Measurements from ENCODE around the gene SYDE1. TPM values are rescaled to one million over a fixed set of nuclear protein-coding genes. Genes with fewer than 3 reads are reported as not detected.

Gene SYDE1
- total and polyA plus RNA-seq, 2 of the 4 experiments (the other 2 are of a cell fraction) = 19.4 to 64.9 TPM

- ChIA-PET CTCF (interaction anchor here (1.4 kb wide), 1 partner anchor 27 kb away, joined by 3 read pairs; no protein-coding TSS in a partner anchor), POLR2A (ENCODE audit: unreplicated experiment) (no interaction called here)
These were observed 48.1 kb downstream of the SYDE1 start for GRCh38 chr19:15155296-15155695.

More at GRCh38 chr19:15155296-15155695, 48.1 kb downstream of the SYDE1 start:
- H3K27me3 ChIP-seq (ENCODE audit: control insufficient read depth, insufficient read depth, low read length) = peaks cover 6% of the 10 kb centered on the region; the same call in 1 of the 2 replicates
- H3K79me1 ChIP-seq (ENCODE audit: low read depth in 1 of 2, low read length in 2 of 2) = no peaks in the 10 kb centered on the region
- H2BK120ac ChIP-seq (ENCODE audit: low read depth, low read length) = no peak overlapping the region
- no peak overlapping the region for H3K9ac ChIP-seq (ENCODE audit: low read depth, low read length)
- H3K4me3 ChIP-seq (ENCODE audit: insufficient read depth, low read depth, low read length) = no peak overlapping the region
- DNase-seq = no peak
- H3K27ac ChIP-seq (ENCODE audit: insufficient read depth, low read length) = no peak overlapping the region
- WGBS, 2 experiments (ENCODE audit: extremely low coverage in 2 of 2, insufficient read length in 1 of 2) = 100% methylated on average over 2 of the region's 5 CpGs; no CpG with 5 or more reads in 1 of the 2 experiments
- H3K4ac ChIP-seq (ENCODE audit: low read depth, low read length) = no peak overlapping the region
- H2BK15ac ChIP-seq (ENCODE audit: low read depth, low read length) = no peak overlapping the region
- H3K9me1 ChIP-seq (ENCODE audit: insufficient read depth, low read length) = peaks cover 4% of the 10 kb centered on the region
- H2AFZ ChIP-seq (replicated peaks; ENCODE audit: low read length, poor library complexity) = no peak overlapping the region
- no peak overlapping the region for H3K23ac ChIP-seq (ENCODE audit: low read depth, low read length)
- H2AK5ac ChIP-seq (ENCODE audit: low read depth, low read length) = no peak overlapping the region
- no peak overlapping the region for H4K5ac ChIP-seq (ENCODE audit: low read depth, low read length)
- H4K91ac ChIP-seq (ENCODE audit: insufficient read depth, low read depth, low read length) = no peak overlapping the region
- no TSS peak for BruUV-seq (replicated peaks)
- no peak overlapping the region for H4K8ac ChIP-seq (ENCODE audit: low read depth in 2 of 2, low read length in 2 of 2)
- H3K14ac ChIP-seq (replicated peaks; ENCODE audit: low read depth, low read length) = no peak overlapping the region
- H2BK20ac ChIP-seq (ENCODE audit: low read depth, low read length) = no peak overlapping the region
- dilution Hi-C loops (cut with HindIII; ENCODE audit: low sequenced_read_pairs, unreplicated experiment) (no loop called here), intact Hi-C loops (cut with micrococcal nuclease) (no loop called here), in situ Hi-C loops (cut with MboI; ENCODE audit: low sequenced_read_pairs) (no loop called here)
- ATAC-seq (ENCODE audit: low read depth) = no peak
- H3K9me3 ChIP-seq (ENCODE audit: control insufficient read depth, insufficient read depth, low read length) = peaks cover 19% of the 10 kb centered on the region
- no peak overlapping the region for H2BK5ac ChIP-seq (ENCODE audit: low read depth, low read length, poor library complexity, severe bottlenecking)
- H3K4me1 ChIP-seq (ENCODE audit: control insufficient read depth, insufficient read depth, low read length) = no peaks in the 10 kb centered on the region
- H3K18ac ChIP-seq (ENCODE audit: low read depth, low read length) = no peak overlapping the region
- H2AK9ac ChIP-seq (replicated peaks; ENCODE audit: low read depth, low read length, poor library complexity) = no peak overlapping the region
- TF ChIP-seq BHLHE40 (IDR thresholded peaks at IDR 0.05; ENCODE audit: low read depth, low read length) = no peak
- no peak for TF ChIP-seq RFX5 (IDR thresholded peaks at IDR 0.05; ENCODE audit: low read depth, low read length)
- TF ChIP-seq MAZ (IDR thresholded peaks at IDR 0.05; ENCODE audit: borderline replicate concordance, low read depth, low read length) = no peak
- TF ChIP-seq RAD21 (IDR thresholded peaks at IDR 0.05; ENCODE audit: low read length) = no peak
- TF ChIP-seq, protein P1, sequence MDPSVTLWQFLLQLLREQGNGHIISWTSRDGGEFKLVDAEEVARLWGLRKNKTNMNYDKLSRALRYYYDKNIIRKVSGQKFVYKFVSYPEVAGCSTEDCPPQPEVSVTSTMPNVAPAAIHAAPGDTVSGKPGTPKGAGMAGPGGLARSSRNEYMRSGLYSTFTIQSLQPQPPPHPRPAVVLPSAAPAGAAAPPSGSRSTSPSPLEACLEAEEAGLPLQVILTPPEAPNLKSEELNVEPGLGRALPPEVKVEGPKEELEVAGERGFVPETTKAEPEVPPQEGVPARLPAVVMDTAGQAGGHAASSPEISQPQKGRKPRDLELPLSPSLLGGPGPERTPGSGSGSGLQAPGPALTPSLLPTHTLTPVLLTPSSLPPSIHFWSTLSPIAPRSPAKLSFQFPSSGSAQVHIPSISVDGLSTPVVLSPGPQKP (IDR thresholded peaks at IDR 0.05; ENCODE audit: borderline replicate concordance, low read depth, low read length) = no peak
- no peak for TF ChIP-seq FOS (IDR thresholded peaks at IDR 0.05; ENCODE audit: low read depth, low read length)
- no peak for TF ChIP-seq RCOR1 (IDR thresholded peaks at IDR 0.05; ENCODE audit: insufficient replicate concordance, low read length)
- TF ChIP-seq, protein P2, sequence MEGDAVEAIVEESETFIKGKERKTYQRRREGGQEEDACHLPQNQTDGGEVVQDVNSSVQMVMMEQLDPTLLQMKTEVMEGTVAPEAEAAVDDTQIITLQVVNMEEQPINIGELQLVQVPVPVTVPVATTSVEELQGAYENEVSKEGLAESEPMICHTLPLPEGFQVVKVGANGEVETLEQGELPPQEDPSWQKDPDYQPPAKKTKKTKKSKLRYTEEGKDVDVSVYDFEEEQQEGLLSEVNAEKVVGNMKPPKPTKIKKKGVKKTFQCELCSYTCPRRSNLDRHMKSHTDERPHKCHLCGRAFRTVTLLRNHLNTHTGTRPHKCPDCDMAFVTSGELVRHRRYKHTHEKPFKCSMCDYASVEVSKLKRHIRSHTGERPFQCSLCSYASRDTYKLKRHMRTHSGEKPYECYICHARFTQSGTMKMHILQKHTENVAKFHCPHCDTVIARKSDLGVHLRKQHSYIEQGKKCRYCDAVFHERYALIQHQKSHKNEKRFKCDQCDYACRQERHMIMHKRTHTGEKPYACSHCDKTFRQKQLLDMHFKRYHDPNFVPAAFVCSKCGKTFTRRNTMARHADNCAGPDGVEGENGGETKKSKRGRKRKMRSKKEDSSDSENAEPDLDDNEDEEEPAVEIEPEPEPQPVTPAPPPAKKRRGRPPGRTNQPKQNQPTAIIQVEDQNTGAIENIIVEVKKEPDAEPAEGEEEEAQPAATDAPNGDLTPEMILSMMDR (conservative IDR thresholded peaks at IDR 0.05; ENCODE audit: low read depth, low read length) = no peak
- TF ChIP-seq MXI1 (IDR thresholded peaks at IDR 0.05; ENCODE audit: borderline replicate concordance, low read depth, low read length) = no peak
- no peak for TF ChIP-seq USF2 (IDR thresholded peaks at IDR 0.05; ENCODE audit: low read depth, low read length)
- no peak for TF ChIP-seq POLR2A (IDR thresholded peaks at IDR 0.05; ENCODE audit: low read depth, low read length)
- no peak for TF ChIP-seq SMC3 (IDR thresholded peaks at IDR 0.05; ENCODE audit: low read depth, low read length)
- no peak for TF ChIP-seq CEBPB (IDR thresholded peaks at IDR 0.05; ENCODE audit: low read depth, low read length)
- TF ChIP-seq CHD1 (IDR thresholded peaks at IDR 0.05; ENCODE audit: low read depth, low read length) = no peak
- TF ChIP-seq NFE2L2 (IDR thresholded peaks at IDR 0.05; ENCODE audit: low read depth, low read length) = no peak
- TF ChIP-seq MAFK (IDR thresholded peaks at IDR 0.05; ENCODE audit: low read depth, low read length) = no peak
- H3K56ac ChIP-seq (ENCODE audit: extremely low read depth, insufficient read depth, low read length) = no peak overlapping the region
- no peak overlapping the region for H3K4me2 ChIP-seq (ENCODE audit: low read depth, low read length)
- peaks cover 6% of the 10 kb centered on the region for H3K36me3 ChIP-seq (ENCODE audit: control insufficient read depth, insufficient read depth, low read length)
- H4K20me1 ChIP-seq (ENCODE audit: insufficient read depth, low read length) = no peaks in the 10 kb centered on the region

Data from IMR-90 (cell line).